ENCODE results near the gene UMPS. TPM values are rescaled to one million over a fixed set of nuclear protein-coding genes. Genes with fewer than 3 reads are reported as not detected.

The UMPS gene
- total and polyA plus RNA-seq, 9 of the 15 experiments (the other 6 are each of a cell fraction or from before 2014, with no cell fraction given): 28.9 to 91.0 (median 45.9) TPM

- Histone ChIP-seq H3K4me2 (ENCODE audit: insufficient read depth, low read length) (no peak overlapping the region), H3K4me1 (replicated peaks in 1 of 2; ENCODE audit: control insufficient read depth in 2 of 2, insufficient read depth in 2 of 2, low read length in 2 of 2) (no peaks in the 10 kb centered on the region; a peak in 1 of 5 replicates), H4K20me1 (replicated peaks; ENCODE audit: control insufficient read depth, insufficient read depth, low read length) (no peaks in the 10 kb centered on the region), H3K9me3 (replicated peaks; ENCODE audit: control insufficient read depth, insufficient read depth, low read depth, low read length) (no peaks in the 10 kb centered on the region), H3K27ac (ENCODE audit: extremely low read depth, low read depth, low read length) (no peak overlapping the region), H2AFZ (ENCODE audit: low read depth, low read length) (no peak overlapping the region), H3K9me1 (ENCODE audit: control insufficient read depth, insufficient read depth, low read length) (no peaks in the 10 kb centered on the region), H3K36me3 (ENCODE audit: control insufficient read depth, insufficient read depth, low read length) (no peaks in the 10 kb centered on the region; the same call in 2 of the 3 replicates), H3K9ac (ENCODE audit: insufficient read depth in 1 of 2, low read depth in 2 of 2, low read length in 2 of 2) (no peak overlapping the region), H3K79me2 (ENCODE audit: control insufficient read depth, insufficient read depth, low read length) (no peaks in the 10 kb centered on the region), H3K27me3 (ENCODE audit: control insufficient read depth in 2 of 2, insufficient read depth in 2 of 2, low read length in 2 of 2) (no peaks in the 10 kb centered on the region; a peak in 1 of 5 replicates), H3K4me3 (no peak overlapping the region)
- in situ Hi-C loops (cut with MboI) (loop anchor here (5.0 to 10.0 kb wide), 2 partner anchors 138 to 821 kb away; no protein-coding TSS in a partner anchor), intact Hi-C loops (cut with micrococcal nuclease) (loop anchor here (10.0 kb wide), 2 partner anchors 221 to 401 kb away; no protein-coding TSS in a partner anchor)
- no peak for FAIRE-seq
- 65% methylated on average over 10 of the region's 15 CpGs for WGBS (ENCODE audit: insufficient coverage, low coverage, missing lambda C conversion rate)
- DNase-seq (ENCODE audit: extremely low read depth in 1 of 4, low spot score in 3 of 4): no peak
- ChIA-PET POLR2A (interaction anchor here (0.7 kb wide), 1 partner anchor 66 kb away, joined by 3 read pairs; no protein-coding TSS in a partner anchor), CTCF (ENCODE audit: low intra/inter-chr PET ratio) (interaction anchor here (2.1 kb wide), 1 partner anchor 137 kb away, joined by 6 read pairs; no protein-coding TSS in a partner anchor)
- ATAC-seq: no peak
- BruUV-seq (replicated peaks): no TSS peak
- TF ChIP-seq ZNF507 (tag; conservative IDR thresholded peaks at IDR 0.05): no peak
- TF ChIP-seq BACH1 (tag; IDR thresholded peaks at IDR 0.05): no peak
- no peak for TF ChIP-seq IRF2 (CRISPR knock-in tag; IDR thresholded peaks at IDR 0.05)
- no peak for TF ChIP-seq STAT6 (CRISPR knock-in tag; IDR thresholded peaks at IDR 0.05)
- TF ChIP-seq EWSR1 (IDR thresholded peaks at IDR 0.05; ENCODE audit: borderline replicate concordance, low read depth, partially characterized antibody): no peak
- no peak for TF ChIP-seq ZNF134 (CRISPR knock-in tag; conservative IDR thresholded peaks at IDR 0.05)
- no peak for TF ChIP-seq HIVEP1 (CRISPR knock-in tag; IDR thresholded peaks at IDR 0.05)
- no peak for TF ChIP-seq ZNF583 (CRISPR knock-in tag; IDR thresholded peaks at IDR 0.05)
- TF ChIP-seq MYBL2 (IDR thresholded peaks at IDR 0.05; ENCODE audit: low read depth): no peak
- TF ChIP-seq MYBL2 (CRISPR knock-in tag; IDR thresholded peaks at IDR 0.05; ENCODE audit: borderline replicate concordance): no peak
- TF ChIP-seq ID3 (CRISPR knock-in tag; IDR thresholded peaks at IDR 0.05): no peak
- no peak for TF ChIP-seq ID3 (tag; IDR thresholded peaks at IDR 0.05)
- no peak for TF ChIP-seq ARHGAP35 (IDR thresholded peaks at IDR 0.05; ENCODE audit: partially characterized antibody)
- TF ChIP-seq FOXP1 (CRISPR knock-in tag; IDR thresholded peaks at IDR 0.05): no peak
- TF ChIP-seq ELF2 (CRISPR knock-in tag; IDR thresholded peaks at IDR 0.05): no peak
- no peak for TF ChIP-seq SNAPC5 (CRISPR knock-in tag; IDR thresholded peaks at IDR 0.05)
- TF ChIP-seq ZNF449 (CRISPR knock-in tag; IDR thresholded peaks at IDR 0.05): no peak
- TF ChIP-seq XRCC3 (IDR thresholded peaks at IDR 0.05): no peak
These were observed 33.5 kb downstream of the UMPS start for GRCh38 chr3:124763644-124764358.
